Measurements from ENCODE around the gene JMJD4.

Gene JMJD4, protein sequence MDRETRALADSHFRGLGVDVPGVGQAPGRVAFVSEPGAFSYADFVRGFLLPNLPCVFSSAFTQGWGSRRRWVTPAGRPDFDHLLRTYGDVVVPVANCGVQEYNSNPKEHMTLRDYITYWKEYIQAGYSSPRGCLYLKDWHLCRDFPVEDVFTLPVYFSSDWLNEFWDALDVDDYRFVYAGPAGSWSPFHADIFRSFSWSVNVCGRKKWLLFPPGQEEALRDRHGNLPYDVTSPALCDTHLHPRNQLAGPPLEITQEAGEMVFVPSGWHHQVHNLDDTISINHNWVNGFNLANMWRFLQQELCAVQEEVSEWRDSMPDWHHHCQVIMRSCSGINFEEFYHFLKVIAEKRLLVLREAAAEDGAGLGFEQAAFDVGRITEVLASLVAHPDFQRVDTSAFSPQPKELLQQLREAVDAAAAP

DNA sequence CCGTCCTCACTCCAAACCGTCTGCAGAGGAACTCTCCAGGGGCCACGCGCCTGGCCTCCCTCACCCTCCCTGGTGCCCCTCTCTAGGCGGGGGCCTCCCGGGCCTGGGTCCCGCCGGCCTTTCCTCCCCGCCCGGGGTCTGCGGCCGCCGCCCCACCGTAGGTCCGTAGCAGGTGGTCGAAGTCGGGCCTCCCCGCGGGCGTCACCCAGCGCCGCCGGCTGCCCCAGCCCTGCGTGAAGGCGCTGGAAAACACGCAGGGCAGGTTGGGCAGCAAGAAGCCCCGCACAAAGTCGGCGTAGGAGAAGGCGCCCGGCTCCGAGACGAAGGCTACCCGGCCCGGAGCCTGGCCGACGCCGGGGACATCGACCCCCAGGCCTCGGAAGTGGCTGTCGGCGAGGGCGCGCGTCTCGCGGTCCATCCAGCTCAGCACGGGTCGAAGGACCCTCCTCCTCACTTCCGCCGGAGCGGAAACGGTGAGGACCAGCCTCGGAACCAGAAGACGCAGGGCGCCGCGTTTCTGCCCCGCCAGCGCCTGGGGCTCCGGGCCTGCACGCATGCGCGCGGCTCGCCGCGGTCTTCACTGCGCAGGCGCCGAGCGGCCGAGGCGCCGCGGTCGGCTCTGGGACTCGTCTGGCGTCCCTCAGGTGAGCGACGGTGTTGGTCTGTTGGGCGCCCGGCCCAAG lies at the start of gene JMJD4, which contains the start of gene SNAP47:
TSS of gene JMJD4 (minus strand) at position 447 of the 683 bp plus-strand sequence. CDS start at position 418, 29 bp downstream.
TSS of gene SNAP47 (plus strand) at position 580 of the 683 bp plus-strand sequence. CDS start 12,302 bp downstream, outside the sequence.
- DNase-seq (ENCODE audit: low read depth): peak; percentile 88
- TF ChIP-seq, protein P1, sequence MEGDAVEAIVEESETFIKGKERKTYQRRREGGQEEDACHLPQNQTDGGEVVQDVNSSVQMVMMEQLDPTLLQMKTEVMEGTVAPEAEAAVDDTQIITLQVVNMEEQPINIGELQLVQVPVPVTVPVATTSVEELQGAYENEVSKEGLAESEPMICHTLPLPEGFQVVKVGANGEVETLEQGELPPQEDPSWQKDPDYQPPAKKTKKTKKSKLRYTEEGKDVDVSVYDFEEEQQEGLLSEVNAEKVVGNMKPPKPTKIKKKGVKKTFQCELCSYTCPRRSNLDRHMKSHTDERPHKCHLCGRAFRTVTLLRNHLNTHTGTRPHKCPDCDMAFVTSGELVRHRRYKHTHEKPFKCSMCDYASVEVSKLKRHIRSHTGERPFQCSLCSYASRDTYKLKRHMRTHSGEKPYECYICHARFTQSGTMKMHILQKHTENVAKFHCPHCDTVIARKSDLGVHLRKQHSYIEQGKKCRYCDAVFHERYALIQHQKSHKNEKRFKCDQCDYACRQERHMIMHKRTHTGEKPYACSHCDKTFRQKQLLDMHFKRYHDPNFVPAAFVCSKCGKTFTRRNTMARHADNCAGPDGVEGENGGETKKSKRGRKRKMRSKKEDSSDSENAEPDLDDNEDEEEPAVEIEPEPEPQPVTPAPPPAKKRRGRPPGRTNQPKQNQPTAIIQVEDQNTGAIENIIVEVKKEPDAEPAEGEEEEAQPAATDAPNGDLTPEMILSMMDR (conservative IDR thresholded peaks at IDR 0.05; ENCODE audit: low read length): no peak
- peak within 1 kb of the TSS; percentile 92 for H3K4me3 ChIP-seq (ENCODE audit: low read length)

DNA sequence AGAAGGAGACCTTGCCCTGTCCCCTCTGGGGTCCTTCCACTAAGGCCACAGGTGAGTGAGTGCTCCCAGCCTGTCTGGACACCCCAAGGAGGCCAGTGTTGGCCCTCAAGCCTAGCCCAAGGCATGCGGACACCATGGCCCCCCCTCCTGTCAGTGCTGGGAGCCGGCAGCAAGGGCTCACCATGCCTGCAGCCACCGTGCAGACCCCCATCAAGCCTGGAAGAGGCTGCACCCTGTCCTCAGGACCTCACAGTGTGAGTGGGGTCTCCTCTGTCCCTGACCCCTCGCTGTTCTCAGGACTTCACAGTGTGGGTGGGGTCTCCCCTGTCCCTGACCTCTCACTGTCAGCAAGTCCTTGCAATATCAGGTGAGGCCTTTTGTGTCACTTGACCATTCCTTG lies 47.1 kb upstream of the JMJD4 start:
- TF ChIP-seq, protein P1 (conservative IDR thresholded peaks at IDR 0.05; ENCODE audit: low read length): no peak
- DNase-seq (ENCODE audit: low read depth): no peak
- H3K4me3 ChIP-seq (ENCODE audit: low read length): no peak overlapping the region

DNA sequence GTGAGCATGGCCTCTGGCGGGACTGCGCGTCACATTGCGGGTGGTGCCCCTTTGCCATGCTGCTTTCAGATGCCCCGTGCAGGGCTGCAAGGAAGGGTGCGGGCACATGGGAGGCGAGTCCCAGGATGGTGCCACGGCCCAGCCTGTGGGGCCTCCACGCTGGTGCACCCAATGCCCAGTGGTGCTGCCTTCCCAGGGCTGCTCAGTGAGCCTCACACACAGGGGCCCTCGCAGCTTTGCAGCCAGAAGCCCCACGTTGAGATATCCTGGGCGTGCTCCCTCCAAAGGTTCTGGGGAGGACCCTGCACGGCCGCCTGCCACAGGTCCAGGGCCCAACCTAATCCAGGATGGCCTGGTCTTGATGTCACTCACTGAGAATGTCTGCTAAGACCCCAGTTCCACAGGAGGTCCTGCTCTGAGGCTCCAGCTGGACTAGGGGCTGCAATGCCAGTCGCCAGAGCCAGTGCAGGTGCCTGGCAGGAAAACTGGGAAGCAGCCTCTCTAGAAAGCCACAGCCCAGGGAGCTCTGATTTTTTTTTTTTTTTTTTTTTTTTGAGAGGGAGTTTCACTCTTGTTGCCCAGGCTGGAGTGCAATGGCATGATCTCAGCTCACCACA lies 46.3 kb upstream of the JMJD4 start:
- TF ChIP-seq, protein P1 (conservative IDR thresholded peaks at IDR 0.05; ENCODE audit: low read length): no peak
- no peak for DNase-seq (ENCODE audit: low read depth)
- H3K4me3 ChIP-seq (ENCODE audit: low read length): no peak overlapping the region

DNA sequence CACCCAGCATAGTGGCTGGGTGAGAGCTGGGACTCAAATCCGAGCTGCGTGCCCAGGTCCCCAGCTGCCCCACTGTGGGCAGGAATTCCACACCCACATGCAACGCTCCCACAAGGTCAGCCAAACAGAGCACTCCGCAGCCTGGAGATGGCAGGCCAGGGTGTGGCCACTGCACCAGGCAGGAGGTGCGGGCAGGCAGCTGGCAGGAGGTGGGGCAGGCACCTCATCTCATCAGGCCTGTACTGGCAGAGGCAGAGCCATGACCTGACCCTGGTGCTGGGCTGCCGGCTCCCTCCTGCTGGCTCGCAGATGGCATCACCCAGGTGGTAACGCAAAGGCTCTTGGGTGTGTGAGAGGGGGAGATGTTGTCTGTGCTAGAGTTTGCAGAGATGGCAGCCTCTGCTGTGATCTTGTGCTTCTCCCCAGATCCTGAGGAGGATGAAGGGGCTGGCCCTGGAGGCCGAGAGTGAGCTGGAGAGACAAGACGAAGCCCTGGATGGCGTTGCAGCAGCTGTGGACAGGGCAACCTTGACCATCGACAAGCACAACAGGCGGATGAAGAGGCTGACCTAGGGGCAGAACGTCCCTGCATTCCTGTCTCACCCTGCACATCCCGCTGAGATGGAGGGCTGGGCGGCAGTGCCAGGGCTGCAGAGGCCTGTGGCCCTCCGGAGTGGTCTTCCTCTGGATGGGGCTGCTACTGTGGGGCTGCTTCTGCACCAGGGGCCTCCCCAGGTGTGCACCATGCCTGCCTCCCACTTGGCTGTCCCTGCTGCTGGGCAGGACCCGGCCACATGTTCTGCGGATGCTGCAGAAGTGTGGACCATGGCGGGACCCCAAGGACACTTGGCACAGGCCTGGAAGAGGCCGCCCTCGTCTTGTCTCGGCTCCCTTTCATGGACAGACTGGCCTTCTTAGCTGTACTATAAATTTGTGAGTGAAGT lies 45.3 kb upstream of the JMJD4 start:
- TF ChIP-seq, protein P1 (conservative IDR thresholded peaks at IDR 0.05; ENCODE audit: low read length): no peak
- DNase-seq (ENCODE audit: low read depth): no peak
- H3K4me3 ChIP-seq (ENCODE audit: low read length): no peak overlapping the region

DNA sequence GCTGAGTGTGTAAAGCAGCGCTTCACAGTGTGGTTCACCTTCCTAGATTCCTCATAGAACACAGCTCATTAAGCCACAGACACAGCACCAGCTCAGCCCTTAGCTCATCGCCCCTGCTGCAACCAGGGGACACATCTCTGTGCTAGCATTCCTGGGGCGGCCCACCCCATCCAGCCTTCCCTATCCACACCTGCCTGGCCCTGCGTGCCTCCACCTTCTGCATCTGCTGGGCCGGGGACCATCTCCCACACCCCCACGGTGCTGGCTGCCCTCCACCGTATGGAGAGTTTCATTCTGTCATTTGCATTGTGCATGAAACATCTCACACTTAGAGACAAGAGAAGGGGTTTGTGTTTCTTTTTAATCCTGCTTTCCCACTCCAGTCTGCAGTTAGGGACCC lies 44.6 kb upstream of the JMJD4 start:
- TF ChIP-seq, protein P1 (conservative IDR thresholded peaks at IDR 0.05; ENCODE audit: low read length): no peak
- no peak overlapping the region for H3K4me3 ChIP-seq (ENCODE audit: low read length)
- no peak for DNase-seq (ENCODE audit: low read depth)

DNA sequence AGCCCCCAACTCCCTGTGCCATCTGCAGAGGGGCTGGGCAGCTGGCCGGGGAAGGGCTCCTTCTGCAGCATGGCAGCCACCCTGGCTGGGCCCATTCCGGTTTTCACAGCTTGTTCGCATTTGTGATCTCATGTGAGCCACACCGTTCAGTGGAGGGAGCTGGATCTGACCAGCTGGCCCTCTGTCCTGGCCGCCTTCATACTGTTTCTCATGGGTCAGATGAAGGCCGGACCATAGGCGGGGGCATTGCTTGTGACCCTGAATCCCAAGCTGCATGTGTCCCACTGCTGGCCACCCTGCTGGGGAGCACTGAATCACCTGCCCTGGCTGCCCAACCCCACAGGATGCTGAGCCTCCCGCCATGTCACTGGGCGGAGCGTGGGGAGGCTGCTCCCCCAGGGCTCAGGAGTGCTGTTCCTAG lies 43.9 kb upstream of the JMJD4 start:
- TF ChIP-seq, protein P1 (conservative IDR thresholded peaks at IDR 0.05; ENCODE audit: low read length): no peak
- DNase-seq (ENCODE audit: low read depth): no peak
- H3K4me3 ChIP-seq (ENCODE audit: low read length): no peak overlapping the region
